ENCODE measurements around the gene BTBD16. TPM values are rescaled to one million over a fixed set of nuclear protein-coding genes. Genes with fewer than 3 reads are reported as not detected.
A peak's percentile ranks its signal among the peaks of the same experiment; 100 is the strongest.

BTBD16 gene
- total and polyA plus RNA-seq, 2 donors from 2014 or later = 0.34 to 1.2 TPM

- Histone ChIP-seq H3K4me3 (ENCODE audit: low read length in 3 of 3) (no peak overlapping the region), H3K9me3 (ENCODE audit: control insufficient read depth in 2 of 3, insufficient read depth in 1 of 3, low read length in 3 of 3) (peaks cover 0 to 9% (median 0%) of the 10 kb centered on the region in 3 donors), H3K4me1 (ENCODE audit: control insufficient read depth in 2 of 3, insufficient read depth in 2 of 3, low read depth in 1 of 3, low read length in 3 of 3) (peaks cover 0 to 8% (median 0%) of the 10 kb centered on the region in 3 donors), H3K36me3 (ENCODE audit: control insufficient read depth in 2 of 3, insufficient read depth in 3 of 3, low read length in 3 of 3) (no peaks in the 10 kb centered on the region), H3K27me3 (ENCODE audit: control insufficient read depth, insufficient read depth, low read length) (no peaks in the 10 kb centered on the region), H3K9ac (ENCODE audit: low read length in 3 of 3) (no peak overlapping the region), H3K27ac (ENCODE audit: low read depth in 2 of 2, low read length in 2 of 2) (no peak overlapping the region)
- intact Hi-C loops (cut with DNase I) = no loop called here
- FAIRE-seq = no peak
- no peak for TF ChIP-seq CTCF (IDR thresholded peaks at IDR 0.05; ENCODE audit: borderline replicate concordance, extremely low read depth, insufficient read depth)
- DNase-seq = no peak
These were observed 35.6 kb downstream of the BTBD16 start for GRCh38 chr10:122306744-122307143.

GRCh38 chr10:122307669-122308416, 36.7 kb downstream of the BTBD16 start:
- no peaks in the 10 kb centered on the region for H3K36me3 ChIP-seq (ENCODE audit: control insufficient read depth in 2 of 3, insufficient read depth in 3 of 3, low read length in 3 of 3)
- no peaks in the 10 kb centered on the region for H3K27me3 ChIP-seq (ENCODE audit: control insufficient read depth, insufficient read depth, low read length)
- H3K4me3 ChIP-seq (ENCODE audit: low read length in 3 of 3) = no peak overlapping the region
- no peak for FAIRE-seq
- DNase-seq = peak in 2 of 5 donors; percentile 52 to 92
- peaks cover 0 to 8% (median 0%) of the 10 kb centered on the region in 3 donors for H3K4me1 ChIP-seq (ENCODE audit: control insufficient read depth in 2 of 3, insufficient read depth in 2 of 3, low read depth in 1 of 3, low read length in 3 of 3)
- no peak for TF ChIP-seq CTCF (IDR thresholded peaks at IDR 0.05; ENCODE audit: borderline replicate concordance, extremely low read depth, insufficient read depth)
- intact Hi-C loops (cut with DNase I) = no loop called here
- peak overlapping the region; percentile 3 to 71 for H3K27ac ChIP-seq (ENCODE audit: low read depth in 2 of 2, low read length in 2 of 2)
- H3K9ac ChIP-seq (ENCODE audit: low read length in 3 of 3) = no peak overlapping the region
- peaks cover 0 to 9% (median 0%) of the 10 kb centered on the region in 3 donors for H3K9me3 ChIP-seq (ENCODE audit: control insufficient read depth in 2 of 3, insufficient read depth in 1 of 3, low read length in 3 of 3)

GRCh38 chr10:122308417-122309141, 37.5 kb downstream of the BTBD16 start:
- H3K9ac ChIP-seq (ENCODE audit: low read length in 3 of 3) = no peak overlapping the region
- H3K27me3 ChIP-seq (ENCODE audit: control insufficient read depth, insufficient read depth, low read length) = no peaks in the 10 kb centered on the region
- TF ChIP-seq CTCF (IDR thresholded peaks at IDR 0.05; ENCODE audit: borderline replicate concordance, extremely low read depth, insufficient read depth) = no peak
- FAIRE-seq = no peak
- intact Hi-C loops (cut with DNase I) = no loop called here
- H3K36me3 ChIP-seq (ENCODE audit: control insufficient read depth in 2 of 3, insufficient read depth in 3 of 3, low read length in 3 of 3) = no peaks in the 10 kb centered on the region
- peaks cover 0 to 9% (median 0%) of the 10 kb centered on the region in 3 donors for H3K9me3 ChIP-seq (ENCODE audit: control insufficient read depth in 2 of 3, insufficient read depth in 1 of 3, low read length in 3 of 3)
- H3K4me3 ChIP-seq (ENCODE audit: low read length in 3 of 3) = no peak overlapping the region
- no peak for DNase-seq
- peaks cover 0 to 8% (median 0%) of the 10 kb centered on the region in 3 donors for H3K4me1 ChIP-seq (ENCODE audit: control insufficient read depth in 2 of 3, insufficient read depth in 2 of 3, low read depth in 1 of 3, low read length in 3 of 3)
- H3K27ac ChIP-seq (ENCODE audit: low read depth in 2 of 2, low read length in 2 of 2) = peak overlapping the region in 1 of 2 donors; percentile 3
